GM23338 (cell line): ENCODE results near the gene STXBP2. TPM values are rescaled to one million over a fixed set of nuclear protein-coding genes. Genes with fewer than 3 reads are reported as not detected.

Experiments used
- ATAC-seq: fragments of 200-7000 bp; cut with Tn5 transposase; 3 replicates; pipeline ENCODE4 v1.9.1; 2020
- DNase-seq: peaks from one replicate; pipeline ENCODE4 v3.0.0-alpha.2; 2015; ENCODE audit warnings: low spot score
- H2AFZ ChIP-seq: fragments of 200-600 bp; sonication (generic); 2 replicates; pipeline ENCODE4 v1.8.0; 2016; ENCODE audit warnings: antibody characterized with exemption, mild to moderate bottlenecking, moderate library complexity
- H3F3A ChIP-seq: fragments of 200-600 bp; sonication (generic); replicated peaks from 2 replicates; pipeline ENCODE4 v1.8.0; 2017; ENCODE audit warnings: antibody characterized with exemption, mixed run types, low read depth
- H3K27ac ChIP-seq: fragments of 200-600 bp; sonication (generic); 2 replicates; pipeline ENCODE4 v1.6.1; 2016; ENCODE audit warnings: low read depth
- H3K27me3 ChIP-seq: fragments of 200-600 bp; sonication (generic); 2 replicates; pipeline ENCODE4 v1.8.0; 2016; ENCODE audit warnings: mild to moderate bottlenecking, mixed run types, moderate library complexity; ENCODE audit not compliant: insufficient read depth
- H3K36me3 ChIP-seq: fragments of 200-600 bp; sonication (generic); 2 replicates; pipeline ENCODE4 v1.8.0; 2016; ENCODE audit warnings: mild to moderate bottlenecking; ENCODE audit not compliant: insufficient read depth
- H3K4me1 ChIP-seq: fragments of 200-600 bp; sonication (generic); 2 replicates; pipeline ENCODE4 v1.8.0; 2016; ENCODE audit warnings: mild to moderate bottlenecking, moderate library complexity; ENCODE audit not compliant: insufficient read depth
- H3K4me2 ChIP-seq: fragments of 200-600 bp; sonication (generic); 2 replicates; pipeline ENCODE4 v1.7.1; 2017; ENCODE audit warnings: mixed run types
- H3K4me3 ChIP-seq: fragments of 200-600 bp; sonication (generic); 2 replicates; pipeline ENCODE4 v1.6.1; 2016; ENCODE audit warnings: mixed run types
- H3K79me2 ChIP-seq: fragments of 200-600 bp; sonication (generic); replicated peaks from 2 replicates; pipeline ENCODE4 v1.8.0; 2017; ENCODE audit warnings: mild to moderate bottlenecking; ENCODE audit not compliant: insufficient read depth
- H3K9me2 ChIP-seq: fragments of 200-600 bp; sonication (generic); 2 replicates; pipeline ENCODE4 v1.8.0; 2017; ENCODE audit not compliant: insufficient read depth
- H4K20me1 ChIP-seq: fragments of 200-600 bp; sonication (generic); replicated peaks from 2 replicates; pipeline ENCODE4 v1.8.0; 2017; ENCODE audit warnings: mild to moderate bottlenecking; ENCODE audit not compliant: insufficient read depth
- H3K27ac Mint-ChIP-seq: 2 replicates; pipeline ENCODE4 v1.8.0; 2020; ENCODE audit warnings: inconsistent platforms, mild to moderate bottlenecking, moderate library complexity, mixed read lengths
- H3K27me3 Mint-ChIP-seq: 3 replicates; pipeline ENCODE4 v1.8.0; 2022; ENCODE audit warnings: low read depth, mild to moderate bottlenecking, moderate library complexity, mixed read lengths, inconsistent platforms; ENCODE audit not compliant: insufficient read depth, poor library complexity
- H3K36me3 Mint-ChIP-seq: 3 replicates; pipeline ENCODE4 v1.8.0; 2021; ENCODE audit warnings: low read depth, mild to moderate bottlenecking, inconsistent platforms, moderate library complexity, mixed read lengths
- H3K4me1 Mint-ChIP-seq: 3 replicates; pipeline ENCODE4 v1.8.0; 2020; ENCODE audit warnings: mild to moderate bottlenecking, inconsistent platforms, mixed read lengths
- H3K4me3 Mint-ChIP-seq: 3 replicates; pipeline ENCODE4 v1.8.0; 2021; ENCODE audit warnings: moderate library complexity, mild to moderate bottlenecking, inconsistent platforms, mixed read lengths
- H3K9me3 Mint-ChIP-seq: 3 replicates; pipeline ENCODE4 v1.8.0; 2020; ENCODE audit warnings: moderate library complexity, mild to moderate bottlenecking, inconsistent platforms, mixed read lengths
- EZH2 ChIP-seq: fragments of 200-600 bp; sonication (generic); IDR thresholded peaks from one replicate; pipeline ENCODE4 v1.8.0; 2017; ENCODE audit warnings: antibody characterized with exemption, mild to moderate bottlenecking, low read depth; ENCODE audit not compliant: unreplicated experiment
- EZH2phosphoT487 ChIP-seq: fragments of 200-600 bp; sonication (generic); IDR thresholded peaks from one replicate; pipeline ENCODE4 v1.8.1; 2018; ENCODE audit warnings: antibody characterized with exemption; ENCODE audit not compliant: unreplicated experiment
- NANOG ChIP-seq: IDR thresholded peaks from 2 replicates; pipeline ENCODE4 v1.6.1; 2016; ENCODE audit warnings: antibody characterized with exemption, borderline replicate concordance
- POLR2AphosphoS5 ChIP-seq: IDR thresholded peaks from 2 replicates; pipeline ENCODE4 v1.6.1; 2016; ENCODE audit warnings: antibody characterized with exemption, low read depth
- ZNF114 ChIP-seq: fragments of 250-450 bp; sonication (Bioruptor Pico); IDR thresholded peaks from 2 replicates; pipeline ENCODE4 v1.5.0; 2020; ENCODE audit warnings: mild to moderate bottlenecking, moderate library complexity
- ZNF331 ChIP-seq: fragments of 250-450 bp; sonication (Bioruptor Pico); IDR thresholded peaks from 2 replicates; pipeline ENCODE4 v1.5.0; 2020; ENCODE audit warnings: low read depth, mild to moderate bottlenecking, moderate library complexity
- polyA plus RNA-seq: library from polyadenylated mRNA; unstranded; fragments of >200 nt; fragmentation: Nextera tagmentation; extraction: Ambion mirVana; gene quantifications from 2 replicates; pipeline ENCODE4 v1.2.1, GENCODE V29; 2016
- total RNA-seq: library from RNA; depleted of rRNA; stranded (reverse); fragments of >200 nt; shearing (Covaris generic); gene quantifications from 2 replicates; pipeline ENCODE4 v1.2.3, GENCODE V29; 2014
- TF ChIP-seq, protein P1 (sequence below): IDR thresholded peaks from 2 replicates; pipeline ENCODE4 v1.6.1; 2016; ENCODE audit warnings: antibody characterized with exemption
- TF ChIP-seq, protein P2 (sequence below): fragments of 250-450 bp; sonication (Bioruptor Pico); IDR thresholded peaks from 2 replicates; pipeline ENCODE4 v1.5.0; 2020; ENCODE audit warnings: mild to moderate bottlenecking, moderate library complexity
- TF ChIP-seq, protein P3 (sequence below): IDR thresholded peaks from one replicate; pipeline ENCODE4 v1.6.1; 2018; ENCODE audit warnings: antibody characterized with exemption; ENCODE audit not compliant: unreplicated experiment

The STXBP2 gene
- total and polyA plus RNA-seq, 2 experiments from 2014 or later = 42.6 to 55.8 TPM

DNA sequence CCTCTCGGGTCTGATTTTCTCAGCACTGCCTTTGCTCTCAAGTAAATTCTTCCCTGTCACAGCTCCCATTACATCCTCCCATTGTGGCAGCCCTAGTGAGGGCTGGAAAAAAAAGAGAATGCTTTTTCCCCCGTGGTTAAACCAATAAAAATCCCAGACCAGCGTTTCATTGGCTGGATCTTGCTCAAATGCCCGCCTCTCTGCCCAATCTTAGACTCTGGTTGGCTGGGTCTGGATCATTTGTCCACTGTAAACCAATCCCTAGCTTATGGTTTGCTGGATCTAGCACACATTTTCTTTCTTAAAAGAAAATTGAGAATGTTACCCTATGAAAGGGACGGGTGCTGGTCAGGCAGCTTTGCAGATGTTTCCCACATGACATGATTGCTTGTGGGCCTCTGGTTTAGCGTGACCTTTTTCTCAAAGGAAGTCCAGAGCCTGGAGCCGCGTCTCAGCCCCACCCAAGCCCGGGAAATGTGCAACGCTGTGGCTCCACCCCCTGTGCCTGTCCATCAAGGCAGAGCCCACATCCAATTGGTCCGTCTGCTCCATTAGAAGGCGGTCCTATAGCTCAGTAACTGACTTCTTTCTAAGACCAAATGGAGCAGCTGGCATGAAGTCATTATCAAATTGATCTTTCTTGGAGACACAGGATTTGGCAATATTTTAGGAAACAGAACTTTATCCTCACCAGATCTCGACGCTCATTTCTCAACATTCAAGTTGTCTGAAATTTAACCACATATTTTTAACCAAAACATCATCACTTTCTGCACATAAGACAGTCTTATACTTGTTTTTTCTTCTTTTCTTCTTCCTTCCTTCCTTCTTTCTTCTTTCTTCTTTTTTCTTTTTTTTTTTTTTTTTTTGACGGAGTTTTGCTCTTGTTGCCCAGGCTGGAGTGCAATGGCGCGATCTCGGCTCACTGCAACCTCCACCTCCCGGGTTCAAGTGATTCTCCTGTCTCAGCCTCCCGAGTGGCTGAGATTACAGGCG is 37.4 kb downstream of the STXBP2 start:
- Histone ChIP-seq H3K9me2 (no peaks in the 10 kb centered on the region), H3K27me3 (peaks cover 35% of the 10 kb centered on the region), H3K4me1 (no peaks in the 10 kb centered on the region; the same call in 1 of the 2 replicates), H3K79me2 (no peaks in the 10 kb centered on the region), H2AFZ (peak overlapping the region; percentile 21; the same call in 1 of the 2 replicates), H3K4me3 (no peak overlapping the region; the same call in 1 of the 2 replicates), H3K4me2 (no peak overlapping the region), H3F3A (no peaks in the 10 kb centered on the region), H3K27ac (no peak overlapping the region), H3K36me3 (no peaks in the 10 kb centered on the region), H4K20me1 (no peaks in the 10 kb centered on the region)
- Mint-ChIP-seq H3K27me3 (peaks cover 38% of the 10 kb centered on the region), H3K27ac (no peak overlapping the region), H3K36me3 (no peaks in the 10 kb centered on the region), H3K4me3 (no peak overlapping the region; the same call in 2 of the 3 replicates), H3K9me3 (peaks cover 6% of the 10 kb centered on the region), H3K4me1 (peaks cover 7% of the 10 kb centered on the region; the same call in 2 of the 3 replicates)
- DNase-seq = peak; percentile 87
- TF ChIP-seq, protein P1, sequence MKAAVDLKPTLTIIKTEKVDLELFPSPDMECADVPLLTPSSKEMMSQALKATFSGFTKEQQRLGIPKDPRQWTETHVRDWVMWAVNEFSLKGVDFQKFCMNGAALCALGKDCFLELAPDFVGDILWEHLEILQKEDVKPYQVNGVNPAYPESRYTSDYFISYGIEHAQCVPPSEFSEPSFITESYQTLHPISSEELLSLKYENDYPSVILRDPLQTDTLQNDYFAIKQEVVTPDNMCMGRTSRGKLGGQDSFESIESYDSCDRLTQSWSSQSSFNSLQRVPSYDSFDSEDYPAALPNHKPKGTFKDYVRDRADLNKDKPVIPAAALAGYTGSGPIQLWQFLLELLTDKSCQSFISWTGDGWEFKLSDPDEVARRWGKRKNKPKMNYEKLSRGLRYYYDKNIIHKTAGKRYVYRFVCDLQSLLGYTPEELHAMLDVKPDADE = no peak
- TF ChIP-seq ZNF331 (CRISPR knock-in tag) = no peak
- peak; percentile 86 for ATAC-seq

DNA sequence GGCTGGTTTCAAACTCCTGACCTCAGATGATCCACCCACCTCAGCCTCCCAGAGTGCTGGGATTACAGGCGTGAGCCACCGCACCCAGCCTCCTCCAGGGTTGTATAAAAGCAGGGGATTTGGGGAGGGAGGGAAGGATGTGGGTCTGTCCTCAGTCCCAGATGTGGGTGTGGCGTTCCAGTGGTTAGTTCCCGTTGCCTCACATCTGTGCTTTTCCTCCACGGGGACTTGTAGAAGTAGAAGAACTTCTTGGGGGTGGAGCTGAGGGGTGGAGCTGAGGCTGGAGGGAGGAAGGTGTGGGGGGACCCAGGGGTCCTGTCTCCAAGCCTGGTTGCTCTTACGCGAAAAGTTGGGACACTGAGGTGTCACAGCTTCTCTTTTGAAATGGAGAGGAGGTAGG is 39.5 kb downstream of the STXBP2 start:
- Mint-ChIP-seq H3K36me3 (no peaks in the 10 kb centered on the region), H3K4me1 (no peaks in the 10 kb centered on the region), H3K4me3 (no peak overlapping the region), H3K27me3 (peaks cover 32% of the 10 kb centered on the region), H3K27ac (no peak overlapping the region), H3K9me3 (peaks cover 6% of the 10 kb centered on the region)
- H2AFZ ChIP-seq = no peak overlapping the region
- ATAC-seq = no peak
- no peaks in the 10 kb centered on the region for H3K36me3 ChIP-seq
- H3F3A ChIP-seq = no peaks in the 10 kb centered on the region
- no peak overlapping the region for H3K27ac ChIP-seq
- H3K9me2 ChIP-seq = no peaks in the 10 kb centered on the region
- H3K4me3 ChIP-seq = no peak overlapping the region
- H3K79me2 ChIP-seq = 0 out of 2 replicates have a peak, but pooled peaks cover 3% of the 10 kb centered on the region
- DNase-seq = no peak
- H4K20me1 ChIP-seq = no peaks in the 10 kb centered on the region
- peaks cover 17% of the 10 kb centered on the region; the same call in 1 of the 2 replicates for H3K27me3 ChIP-seq
- H3K4me1 ChIP-seq = no peaks in the 10 kb centered on the region
- no peak overlapping the region for H3K4me2 ChIP-seq
- TF ChIP-seq, protein P2, sequence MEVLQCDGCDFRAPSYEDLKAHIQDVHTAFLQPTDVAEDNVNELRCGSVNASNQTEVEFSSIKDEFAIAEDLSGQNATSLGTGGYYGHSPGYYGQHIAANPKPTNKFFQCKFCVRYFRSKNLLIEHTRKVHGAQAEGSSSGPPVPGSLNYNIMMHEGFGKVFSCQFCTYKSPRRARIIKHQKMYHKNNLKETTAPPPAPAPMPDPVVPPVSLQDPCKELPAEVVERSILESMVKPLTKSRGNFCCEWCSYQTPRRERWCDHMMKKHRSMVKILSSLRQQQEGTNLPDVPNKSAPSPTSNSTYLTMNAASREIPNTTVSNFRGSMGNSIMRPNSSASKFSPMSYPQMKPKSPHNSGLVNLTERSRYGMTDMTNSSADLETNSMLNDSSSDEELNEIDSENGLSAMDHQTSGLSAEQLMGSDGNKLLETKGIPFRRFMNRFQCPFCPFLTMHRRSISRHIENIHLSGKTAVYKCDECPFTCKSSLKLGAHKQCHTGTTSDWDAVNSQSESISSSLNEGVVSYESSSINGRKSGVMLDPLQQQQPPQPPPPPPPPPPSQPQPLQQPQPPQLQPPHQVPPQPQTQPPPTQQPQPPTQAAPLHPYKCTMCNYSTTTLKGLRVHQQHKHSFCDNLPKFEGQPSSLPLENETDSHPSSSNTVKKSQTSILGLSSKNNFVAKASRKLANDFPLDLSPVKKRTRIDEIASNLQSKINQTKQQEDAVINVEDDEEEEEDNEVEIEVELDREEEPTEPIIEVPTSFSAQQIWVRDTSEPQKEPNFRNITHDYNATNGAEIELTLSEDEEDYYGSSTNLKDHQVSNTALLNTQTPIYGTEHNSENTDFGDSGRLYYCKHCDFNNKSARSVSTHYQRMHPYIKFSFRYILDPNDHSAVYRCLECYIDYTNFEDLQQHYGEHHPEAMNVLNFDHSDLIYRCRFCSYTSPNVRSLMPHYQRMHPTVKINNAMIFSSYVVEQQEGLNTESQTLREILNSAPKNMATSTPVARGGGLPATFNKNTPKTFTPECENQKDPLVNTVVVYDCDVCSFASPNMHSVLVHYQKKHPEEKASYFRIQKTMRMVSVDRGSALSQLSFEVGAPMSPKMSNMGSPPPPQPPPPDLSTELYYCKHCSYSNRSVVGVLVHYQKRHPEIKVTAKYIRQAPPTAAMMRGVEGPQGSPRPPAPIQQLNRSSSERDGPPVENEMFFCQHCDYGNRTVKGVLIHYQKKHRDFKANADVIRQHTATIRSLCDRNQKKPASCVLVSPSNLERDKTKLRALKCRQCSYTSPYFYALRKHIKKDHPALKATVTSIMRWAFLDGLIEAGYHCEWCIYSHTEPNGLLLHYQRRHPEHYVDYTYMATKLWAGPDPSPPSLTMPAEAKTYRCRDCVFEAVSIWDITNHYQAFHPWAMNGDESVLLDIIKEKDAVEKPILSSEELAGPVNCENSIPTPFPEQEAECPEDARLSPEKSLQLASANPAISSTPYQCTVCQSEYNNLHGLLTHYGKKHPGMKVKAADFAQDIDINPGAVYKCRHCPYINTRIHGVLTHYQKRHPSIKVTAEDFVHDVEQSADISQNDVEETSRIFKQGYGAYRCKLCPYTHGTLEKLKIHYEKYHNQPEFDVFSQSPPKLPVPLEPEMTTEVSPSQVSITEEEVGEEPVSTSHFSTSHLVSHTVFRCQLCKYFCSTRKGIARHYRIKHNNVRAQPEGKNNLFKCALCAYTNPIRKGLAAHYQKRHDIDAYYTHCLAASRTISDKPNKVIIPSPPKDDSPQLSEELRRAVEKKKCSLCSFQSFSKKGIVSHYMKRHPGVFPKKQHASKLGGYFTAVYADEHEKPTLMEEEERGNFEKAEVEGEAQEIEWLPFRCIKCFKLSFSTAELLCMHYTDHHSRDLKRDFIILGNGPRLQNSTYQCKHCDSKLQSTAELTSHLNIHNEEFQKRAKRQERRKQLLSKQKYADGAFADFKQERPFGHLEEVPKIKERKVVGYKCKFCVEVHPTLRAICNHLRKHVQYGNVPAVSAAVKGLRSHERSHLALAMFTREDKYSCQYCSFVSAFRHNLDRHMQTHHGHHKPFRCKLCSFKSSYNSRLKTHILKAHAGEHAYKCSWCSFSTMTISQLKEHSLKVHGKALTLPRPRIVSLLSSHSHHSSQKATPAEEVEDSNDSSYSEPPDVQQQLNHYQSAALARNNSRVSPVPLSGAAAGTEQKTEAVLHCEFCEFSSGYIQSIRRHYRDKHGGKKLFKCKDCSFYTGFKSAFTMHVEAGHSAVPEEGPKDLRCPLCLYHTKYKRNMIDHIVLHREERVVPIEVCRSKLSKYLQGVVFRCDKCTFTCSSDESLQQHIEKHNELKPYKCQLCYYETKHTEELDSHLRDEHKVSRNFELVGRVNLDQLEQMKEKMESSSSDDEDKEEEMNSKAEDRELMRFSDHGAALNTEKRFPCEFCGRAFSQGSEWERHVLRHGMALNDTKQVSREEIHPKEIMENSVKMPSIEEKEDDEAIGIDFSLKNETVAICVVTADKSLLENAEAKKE = no peak
- TF ChIP-seq NANOG (no peak), POLR2AphosphoS5 (no peak), EZH2phosphoT487 (no peak), ZNF114 (CRISPR knock-in tag) (no peak), ZNF331 (CRISPR knock-in tag) (no peak), EZH2 (no peak)
- TF ChIP-seq, protein P3, sequence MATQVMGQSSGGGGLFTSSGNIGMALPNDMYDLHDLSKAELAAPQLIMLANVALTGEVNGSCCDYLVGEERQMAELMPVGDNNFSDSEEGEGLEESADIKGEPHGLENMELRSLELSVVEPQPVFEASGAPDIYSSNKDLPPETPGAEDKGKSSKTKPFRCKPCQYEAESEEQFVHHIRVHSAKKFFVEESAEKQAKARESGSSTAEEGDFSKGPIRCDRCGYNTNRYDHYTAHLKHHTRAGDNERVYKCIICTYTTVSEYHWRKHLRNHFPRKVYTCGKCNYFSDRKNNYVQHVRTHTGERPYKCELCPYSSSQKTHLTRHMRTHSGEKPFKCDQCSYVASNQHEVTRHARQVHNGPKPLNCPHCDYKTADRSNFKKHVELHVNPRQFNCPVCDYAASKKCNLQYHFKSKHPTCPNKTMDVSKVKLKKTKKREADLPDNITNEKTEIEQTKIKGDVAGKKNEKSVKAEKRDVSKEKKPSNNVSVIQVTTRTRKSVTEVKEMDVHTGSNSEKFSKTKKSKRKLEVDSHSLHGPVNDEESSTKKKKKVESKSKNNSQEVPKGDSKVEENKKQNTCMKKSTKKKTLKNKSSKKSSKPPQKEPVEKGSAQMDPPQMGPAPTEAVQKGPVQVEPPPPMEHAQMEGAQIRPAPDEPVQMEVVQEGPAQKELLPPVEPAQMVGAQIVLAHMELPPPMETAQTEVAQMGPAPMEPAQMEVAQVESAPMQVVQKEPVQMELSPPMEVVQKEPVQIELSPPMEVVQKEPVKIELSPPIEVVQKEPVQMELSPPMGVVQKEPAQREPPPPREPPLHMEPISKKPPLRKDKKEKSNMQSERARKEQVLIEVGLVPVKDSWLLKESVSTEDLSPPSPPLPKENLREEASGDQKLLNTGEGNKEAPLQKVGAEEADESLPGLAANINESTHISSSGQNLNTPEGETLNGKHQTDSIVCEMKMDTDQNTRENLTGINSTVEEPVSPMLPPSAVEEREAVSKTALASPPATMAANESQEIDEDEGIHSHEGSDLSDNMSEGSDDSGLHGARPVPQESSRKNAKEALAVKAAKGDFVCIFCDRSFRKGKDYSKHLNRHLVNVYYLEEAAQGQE = no peak
